ENCODE data around the gene VPREB1. TPM values are rescaled to one million over a fixed set of nuclear protein-coding genes. Genes with fewer than 3 reads are reported as not detected.

VPREB1 gene
- total RNA-seq, 1 experiment from 2014 or later = not detected

- Histone ChIP-seq H3K79me2 (ENCODE audit: insufficient read depth, low read length) (no peaks in the 10 kb centered on the region), H3K27me3 (ENCODE audit: insufficient read depth, low read length) (peaks cover 7% of the 10 kb centered on the region; the same call in 1 of the 2 replicates), H3K27ac (ENCODE audit: low read depth, low read length) (no peak overlapping the region), H3K9ac (ENCODE audit: low read length) (no peak overlapping the region), H3K9me3 (ENCODE audit: control insufficient read depth in 1 of 2, insufficient read depth in 1 of 2, low read depth in 1 of 2, low read length in 2 of 2) (no peaks in the 10 kb centered on the region), H2AFZ (ENCODE audit: low read depth, low read length, poor library complexity, severe bottlenecking) (no peak overlapping the region), H3K4me1 (ENCODE audit: control insufficient read depth in 1 of 2, insufficient read depth in 2 of 2, low read length in 2 of 2) (no peaks in the 10 kb centered on the region), H3K4me2 (ENCODE audit: low read length) (no peak overlapping the region), H3K9me2 (ENCODE audit: insufficient read depth) (no peaks in the 10 kb centered on the region), H4K20me1 (ENCODE audit: insufficient read depth) (no peaks in the 10 kb centered on the region), H3K4me3 (replicated peaks in 1 of 2; ENCODE audit: low read depth in 1 of 2, low read length in 2 of 2) (no peak overlapping the region), H3K36me3 (ENCODE audit: control insufficient read depth in 1 of 2, insufficient read depth in 2 of 2, low read length in 2 of 2) (no peaks in the 10 kb centered on the region)
- POLR2A ChIA-PET = no interaction called here
- DNase-seq (ENCODE audit: low read depth, low spot score) = no peak
- BruUV-seq (replicated peaks) = no TSS peak
- RAD21 ChIA-PET (ENCODE audit: low non-redundant PET in 1 of 2, low total read pairs in 2 of 2, uncharacterized antibody in 2 of 2, unreplicated experiment in 2 of 2) = no interaction called here
- ATAC-seq = no peak
- TF ChIP-seq YY1 (IDR thresholded peaks at IDR 0.05; ENCODE audit: extremely low read depth, insufficient replicate concordance, low read depth, low read length) (no peak), CTCF (IDR thresholded peaks at IDR 0.05 in 2 of 3, conservative IDR thresholded peaks at IDR 0.05 in 1 of 3; ENCODE audit: borderline replicate concordance in 1 of 3, insufficient read depth in 1 of 3, low read depth in 2 of 3, low read length in 2 of 3) (no peak), EZH2phosphoT487 (IDR thresholded peaks at IDR 0.05; ENCODE audit: borderline replicate concordance) (no peak)
- CTCF ChIA-PET = no interaction called here
- intact Hi-C loops (cut with micrococcal nuclease) = no loop called here
Observed at GRCh38 chr22:22245935-22246525, 1.4 kb downstream of the VPREB1 start.

- intact Hi-C loops (cut with micrococcal nuclease) = no loop called here
- Histone ChIP-seq H3K4me3 (replicated peaks in 1 of 2; ENCODE audit: low read depth in 1 of 2, low read length in 2 of 2) (no peak overlapping the region), H3K79me2 (ENCODE audit: insufficient read depth, low read length) (no peaks in the 10 kb centered on the region), H3K27ac (ENCODE audit: low read depth, low read length) (no peak overlapping the region), H3K36me3 (ENCODE audit: control insufficient read depth in 1 of 2, insufficient read depth in 2 of 2, low read length in 2 of 2) (no peaks in the 10 kb centered on the region), H2AFZ (ENCODE audit: low read depth, low read length, poor library complexity, severe bottlenecking) (no peak overlapping the region), H3K9me3 (ENCODE audit: control insufficient read depth in 1 of 2, insufficient read depth in 1 of 2, low read depth in 1 of 2, low read length in 2 of 2) (no peaks in the 10 kb centered on the region), H3K4me2 (ENCODE audit: low read length) (no peak overlapping the region), H3K9ac (ENCODE audit: low read length) (no peak overlapping the region), H3K27me3 (ENCODE audit: insufficient read depth, low read length) (peaks cover 7% of the 10 kb centered on the region; the same call in 1 of the 2 replicates), H3K4me1 (ENCODE audit: control insufficient read depth in 1 of 2, insufficient read depth in 2 of 2, low read length in 2 of 2) (no peaks in the 10 kb centered on the region), H4K20me1 (ENCODE audit: insufficient read depth) (no peaks in the 10 kb centered on the region), H3K9me2 (ENCODE audit: insufficient read depth) (no peaks in the 10 kb centered on the region)
- RAD21 ChIA-PET (ENCODE audit: low non-redundant PET in 1 of 2, low total read pairs in 2 of 2, uncharacterized antibody in 2 of 2, unreplicated experiment in 2 of 2) = no interaction called here
- no TSS peak for BruUV-seq (replicated peaks)
- CTCF ChIA-PET = no interaction called here
- DNase-seq (ENCODE audit: low read depth, low spot score) (no peak), ATAC-seq (no peak)
- POLR2A ChIA-PET = no interaction called here
- TF ChIP-seq SIN3A (IDR thresholded peaks at IDR 0.05; ENCODE audit: low read depth) (no peak), RAD21 (IDR thresholded peaks at IDR 0.05; ENCODE audit: low read depth) (no peak), EZH2 (IDR thresholded peaks at IDR 0.05) (no peak), POLR2A (IDR thresholded peaks at IDR 0.05; ENCODE audit: borderline replicate concordance, extremely low read depth, insufficient read depth, insufficient read length) (no peak), YY1 (IDR thresholded peaks at IDR 0.05; ENCODE audit: extremely low read depth, insufficient replicate concordance, low read depth, low read length) (no peak), SRF (IDR thresholded peaks at IDR 0.05; ENCODE audit: low read depth) (no peak), TCF7L2 (IDR thresholded peaks at IDR 0.05; ENCODE audit: borderline replicate concordance, extremely low read depth, insufficient read depth, insufficient read length) (no peak), ATF3 (IDR thresholded peaks at IDR 0.05) (no peak), CBX3 (IDR thresholded peaks at IDR 0.05; ENCODE audit: low read depth) (no peak), CTCF (IDR thresholded peaks at IDR 0.05 in 2 of 3, conservative IDR thresholded peaks at IDR 0.05 in 1 of 3; ENCODE audit: borderline replicate concordance in 1 of 3, insufficient read depth in 1 of 3, low read depth in 2 of 3, low read length in 2 of 3) (no peak), CEBPB (IDR thresholded peaks at IDR 0.05; ENCODE audit: low read depth) (no peak), ELF1 (IDR thresholded peaks at IDR 0.05; ENCODE audit: borderline replicate concordance, low read depth) (no peak), ZNF274 (IDR thresholded peaks at IDR 0.05; ENCODE audit: low read depth, low read length) (no peak), ZFX (IDR thresholded peaks at IDR 0.05) (no peak)
Observed at GRCh38 chr22:22246706-22247105, 2.1 kb downstream of the VPREB1 start.
